Urinary bladder (tissue), 4 donors: ENCODE results near the gene XAF1. TPM values are rescaled to one million over a fixed set of nuclear protein-coding genes. Genes with fewer than 3 reads are reported as not detected.
"Not testable (repeated sequence)": the region's sequence is repeated elsewhere in the genome, so short reads cannot be mapped to it uniquely, and the experiment has no call there.

Experiments used
- DNase-seq: peaks from one replicate; pipeline ENCODE4 v3.0.0-alpha.2; 2015; ENCODE audit errors: extremely low spot score
- H3K27ac ChIP-seq: one replicate; pipeline ENCODE4 v1.5.1; 2013; ENCODE audit warnings: low read depth, mild to moderate bottlenecking, moderate library complexity
- H3K36me3 ChIP-seq: one replicate; pipeline ENCODE4 v1.6.1; 2013; ENCODE audit warnings: mild to moderate bottlenecking, moderate library complexity; ENCODE audit not compliant: insufficient read depth
- H3K4me1 ChIP-seq: one replicate; pipeline ENCODE4 v1.6.1; 2013; ENCODE audit warnings: mild to moderate bottlenecking, moderate library complexity; ENCODE audit not compliant: insufficient read depth
- H3K4me3 ChIP-seq: one replicate; pipeline ENCODE4 v1.5.1; 2013; ENCODE audit warnings: low read depth, low read length
- WGBS: extraction: QIAGEN DNeasy Blood & Tissue Kit; methylation state at CpG from one replicate; pipeline ENCODE4 v1.1.7; 2013; 5-methylcytosine and 5-hydroxymethylcytosine counted together
- polyA plus RNA-seq: library from polyadenylated mRNA; stranded (reverse); fragments of 200-250 nt; gene quantifications from one replicate; pipeline ENCODE4 v1.2.3, GENCODE V29; 2013
- total RNA-seq: library from RNA; depleted of rRNA; stranded (reverse); fragments of >200 nt; gene quantifications from one replicate; pipeline ENCODE4 v1.2.3, GENCODE V29; 2014
- donor health status: healthy with polysubstance abuse.
- donor health status: healthy.

The XAF1 gene
- total and polyA plus RNA-seq, 2 donors, result 30.2 to 90.9 TPM

GRCh38 chr17:6772016-6772415 lies 16.2 kb downstream of the XAF1 start:
- Histone ChIP-seq H3K27ac (no peak overlapping the region), H3K36me3 (peaks cover 17% of the 10 kb centered on the region), H3K4me1 (peaks cover 2% of the 10 kb centered on the region), H3K4me3 (no peak overlapping the region)
- 96% methylated on average over 1 of the region's 1 CpG for WGBS
- DNase-seq, result no peak

GRCh38 chr17:6774906-6775305 lies 19.1 kb downstream of the XAF1 start:
- not testable (repeated sequence) for DNase-seq, H3K27ac ChIP-seq, H3K4me1 ChIP-seq, H3K4me3 ChIP-seq
- 96% methylated on average over 8 of the region's 8 CpGs for WGBS
- peaks cover 12% of the 10 kb centered on the region for H3K36me3 ChIP-seq

- peaks cover 2% of the 10 kb centered on the region for H3K4me1 ChIP-seq
- no peak for DNase-seq
- H3K4me3 ChIP-seq, result no peak within 1 kb of the TSS
- H3K36me3 ChIP-seq, result peaks cover 8% of the 10 kb centered on the region
- 3% methylated on average over 49 of the region's 49 CpGs for WGBS
- H3K27ac ChIP-seq, result no peak within 1 kb of the TSS
These were observed 20.1 kb downstream of the XAF1 start, which contains the start of gene FBXO39 for GRCh38 chr17:6775871-6776405. Gene FBXO39, plus strand, starts transcription at chr17:6776215. Its CDS starts 3,654 bp downstream, at chr17:6779869.

GRCh38 chr17:6779411-6779810 lies 23.6 kb downstream of the XAF1 start:
- no peak overlapping the region for H3K4me3 ChIP-seq
- DNase-seq, result no peak
- no peak overlapping the region for H3K27ac ChIP-seq
- H3K36me3 ChIP-seq, result no peaks in the 10 kb centered on the region
- peaks cover 2% of the 10 kb centered on the region for H3K4me1 ChIP-seq
- WGBS, result 85% methylated on average over 2 of the region's 2 CpGs

GRCh38 chr17:6780001-6780400 lies 24.2 kb downstream of the XAF1 start:
- no peak overlapping the region for H3K4me3 ChIP-seq
- no peak for DNase-seq
- H3K4me1 ChIP-seq, result peaks cover 2% of the 10 kb centered on the region
- no peak overlapping the region for H3K27ac ChIP-seq
- 83% methylated on average over 8 of the region's 8 CpGs for WGBS
- H3K36me3 ChIP-seq, result no peaks in the 10 kb centered on the region

GRCh38 chr17:6780886-6781285 lies 25.0 kb downstream of the XAF1 start:
- Histone ChIP-seq H3K4me1 (peaks cover 2% of the 10 kb centered on the region), H3K4me3 (no peak overlapping the region), H3K27ac (no peak overlapping the region), H3K36me3 (no peaks in the 10 kb centered on the region)
- WGBS, result 64% methylated on average over 3 of the region's 3 CpGs
- no peak for DNase-seq

GRCh38 chr17:6782244-6782643 lies 26.4 kb downstream of the XAF1 start:
- 91% methylated on average over 4 of the region's 4 CpGs for WGBS
- Histone ChIP-seq H3K4me1 (no peaks in the 10 kb centered on the region), H3K27ac (no peak overlapping the region), H3K4me3 (no peak overlapping the region), H3K36me3 (no peaks in the 10 kb centered on the region)
- no peak for DNase-seq

- no peak overlapping the region for H3K27ac ChIP-seq
- H3K4me3 ChIP-seq, result no peak overlapping the region
- DNase-seq, result no peak
- WGBS, result 62% methylated on average over 8 of the region's 8 CpGs
- H3K4me1 ChIP-seq, result no peaks in the 10 kb centered on the region
- H3K36me3 ChIP-seq, result no peaks in the 10 kb centered on the region
These were observed 30.8 kb downstream of the XAF1 start for GRCh38 chr17:6786618-6787017.

GRCh38 chr17:6787081-6787693 lies 31.3 kb downstream of the XAF1 start:
- Histone ChIP-seq H3K4me1 (no peaks in the 10 kb centered on the region), H3K4me3 (no peak overlapping the region), H3K27ac (no peak overlapping the region), H3K36me3 (no peaks in the 10 kb centered on the region)
- WGBS, result 48% methylated on average over 10 of the region's 10 CpGs
- DNase-seq, result no peak

- no peaks in the 10 kb centered on the region for H3K4me1 ChIP-seq
- H3K36me3 ChIP-seq, result no peaks in the 10 kb centered on the region
- no peak for DNase-seq
- no peak overlapping the region for H3K4me3 ChIP-seq
- 78% methylated on average over 4 of the region's 4 CpGs for WGBS
- no peak overlapping the region for H3K27ac ChIP-seq
These were observed 33.3 kb downstream of the XAF1 start for GRCh38 chr17:6789146-6789545.

- no peak overlapping the region for H3K27ac ChIP-seq
- WGBS, result 72% methylated on average over 5 of the region's 5 CpGs
- no peaks in the 10 kb centered on the region for H3K36me3 ChIP-seq
- H3K4me3 ChIP-seq, result no peak overlapping the region
- no peaks in the 10 kb centered on the region for H3K4me1 ChIP-seq
- DNase-seq, result no peak
These were observed 38.1 kb downstream of the XAF1 start for GRCh38 chr17:6793748-6794493.

- DNase-seq, result no peak
- Histone ChIP-seq H3K36me3 (no peaks in the 10 kb centered on the region), H3K27ac (no peak overlapping the region), H3K4me1 (no peaks in the 10 kb centered on the region), H3K4me3 (no peak overlapping the region)
- 49% methylated on average over 10 of the region's 10 CpGs for WGBS
These were observed 40.4 kb downstream of the XAF1 start for GRCh38 chr17:6796017-6796886.

GRCh38 chr17:6796887-6797490 lies 41.1 kb downstream of the XAF1 start:
- Histone ChIP-seq H3K36me3 (no peaks in the 10 kb centered on the region), H3K4me3 (no peak overlapping the region), H3K4me1 (no peaks in the 10 kb centered on the region), H3K27ac (no peak overlapping the region)
- no peak for DNase-seq
- WGBS, result 84% methylated on average over 2 of the region's 2 CpGs
